ENCODE data around the gene FAM174B. TPM values are rescaled to one million over a fixed set of nuclear protein-coding genes. Genes with fewer than 3 reads are reported as not detected.

FAM174B gene
- total RNA-seq, 1 experiment from 2014 or later, result 0.30 TPM

DNA sequence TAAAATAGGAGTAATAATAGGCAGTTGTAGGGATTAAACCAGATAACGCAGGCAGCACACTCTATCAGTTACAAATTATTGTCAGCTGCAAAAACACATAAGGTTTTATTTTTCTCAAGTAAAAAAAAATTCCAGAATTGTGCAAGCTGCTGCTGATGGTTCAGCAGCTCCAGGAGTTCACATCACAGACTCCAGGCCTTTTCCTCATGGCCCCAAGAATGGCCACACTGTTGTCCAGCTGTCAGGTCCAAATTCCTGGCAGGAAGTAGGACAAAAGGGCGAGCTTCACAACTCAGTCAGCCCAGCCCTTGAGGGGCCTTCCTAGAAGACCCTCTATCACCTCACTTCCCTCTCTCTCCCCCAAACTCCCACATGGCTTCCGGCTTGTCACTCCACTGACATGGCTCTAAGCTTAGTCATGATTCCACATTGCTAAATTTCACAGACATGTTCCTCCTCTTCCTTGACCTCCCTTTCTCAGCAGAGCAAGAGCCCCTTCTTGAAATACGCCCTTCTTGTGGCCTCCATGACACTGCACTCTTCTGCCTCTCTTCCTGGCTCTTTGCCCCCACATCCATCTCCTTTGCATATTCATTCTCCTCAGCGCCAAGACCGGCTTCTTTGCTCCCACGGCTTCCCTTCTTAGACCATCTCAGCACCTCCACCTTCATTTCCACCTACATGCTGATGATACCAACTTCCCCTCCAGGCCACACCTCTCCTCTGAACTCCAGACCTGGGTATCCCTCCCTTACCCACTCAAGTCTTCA lies 27.4 kb upstream of the FAM174B start:
- ChIA-PET CTCF (interaction anchor here (0.9 to 1.0 kb wide), 2 partner anchors 161 kb away, joined by 4 read pairs; no protein-coding TSS in a partner anchor), POLR2A (no interaction called here), RAD21 (ENCODE audit: low non-redundant PET in 1 of 2, low total read pairs in 2 of 2, uncharacterized antibody in 2 of 2, unreplicated experiment in 2 of 2) (no interaction called here)
- no peaks in the 10 kb centered on the region for H3K36me3 ChIP-seq (ENCODE audit: control insufficient read depth in 1 of 2, insufficient read depth in 2 of 2, low read length in 2 of 2)
- no peaks in the 10 kb centered on the region for H4K20me1 ChIP-seq (ENCODE audit: insufficient read depth)
- no TSS peak for BruUV-seq (replicated peaks)
- 0 out of 2 replicates have a peak, but pooled peaks cover 3% of the 10 kb centered on the region for H3K27me3 ChIP-seq (ENCODE audit: insufficient read depth, low read length)
- H2AFZ ChIP-seq (ENCODE audit: low read depth, low read length, poor library complexity, severe bottlenecking), result no peak overlapping the region
- H3K9me2 ChIP-seq (ENCODE audit: insufficient read depth), result no peaks in the 10 kb centered on the region
- H3K4me3 ChIP-seq (replicated peaks in 1 of 2; ENCODE audit: low read depth in 1 of 2, low read length in 2 of 2), result no peak overlapping the region
- no peak overlapping the region for H3K4me2 ChIP-seq (ENCODE audit: low read length)
- ATAC-seq (no peak), DNase-seq (ENCODE audit: low read depth, low spot score) (no peak)
- no peaks in the 10 kb centered on the region for H3K79me2 ChIP-seq (ENCODE audit: insufficient read depth, low read length)
- no peaks in the 10 kb centered on the region for H3K4me1 ChIP-seq (ENCODE audit: control insufficient read depth in 1 of 2, insufficient read depth in 2 of 2, low read length in 2 of 2)
- H3K9ac ChIP-seq (ENCODE audit: low read length), result no peak overlapping the region
- H3K27ac ChIP-seq (ENCODE audit: low read depth, low read length), result no peak overlapping the region
- intact Hi-C loops (cut with micrococcal nuclease), result loop anchor here (10.0 kb wide), 1 partner anchor 158 kb away; no protein-coding TSS in a partner anchor
- no peaks in the 10 kb centered on the region for H3K9me3 ChIP-seq (ENCODE audit: control insufficient read depth in 1 of 2, insufficient read depth in 1 of 2, low read depth in 1 of 2, low read length in 2 of 2)
- TF ChIP-seq, protein P1, sequence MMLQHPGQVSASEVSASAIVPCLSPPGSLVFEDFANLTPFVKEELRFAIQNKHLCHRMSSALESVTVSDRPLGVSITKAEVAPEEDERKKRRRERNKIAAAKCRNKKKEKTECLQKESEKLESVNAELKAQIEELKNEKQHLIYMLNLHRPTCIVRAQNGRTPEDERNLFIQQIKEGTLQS (IDR thresholded peaks at IDR 0.05), result no peak
- TF ChIP-seq SP1 (IDR thresholded peaks at IDR 0.05; ENCODE audit: low read depth) (no peak), CBX3 (IDR thresholded peaks at IDR 0.05; ENCODE audit: low read depth) (no peak), RAD21 (IDR thresholded peaks at IDR 0.05; ENCODE audit: low read depth) (no peak)
- TF ChIP-seq, protein P2, sequence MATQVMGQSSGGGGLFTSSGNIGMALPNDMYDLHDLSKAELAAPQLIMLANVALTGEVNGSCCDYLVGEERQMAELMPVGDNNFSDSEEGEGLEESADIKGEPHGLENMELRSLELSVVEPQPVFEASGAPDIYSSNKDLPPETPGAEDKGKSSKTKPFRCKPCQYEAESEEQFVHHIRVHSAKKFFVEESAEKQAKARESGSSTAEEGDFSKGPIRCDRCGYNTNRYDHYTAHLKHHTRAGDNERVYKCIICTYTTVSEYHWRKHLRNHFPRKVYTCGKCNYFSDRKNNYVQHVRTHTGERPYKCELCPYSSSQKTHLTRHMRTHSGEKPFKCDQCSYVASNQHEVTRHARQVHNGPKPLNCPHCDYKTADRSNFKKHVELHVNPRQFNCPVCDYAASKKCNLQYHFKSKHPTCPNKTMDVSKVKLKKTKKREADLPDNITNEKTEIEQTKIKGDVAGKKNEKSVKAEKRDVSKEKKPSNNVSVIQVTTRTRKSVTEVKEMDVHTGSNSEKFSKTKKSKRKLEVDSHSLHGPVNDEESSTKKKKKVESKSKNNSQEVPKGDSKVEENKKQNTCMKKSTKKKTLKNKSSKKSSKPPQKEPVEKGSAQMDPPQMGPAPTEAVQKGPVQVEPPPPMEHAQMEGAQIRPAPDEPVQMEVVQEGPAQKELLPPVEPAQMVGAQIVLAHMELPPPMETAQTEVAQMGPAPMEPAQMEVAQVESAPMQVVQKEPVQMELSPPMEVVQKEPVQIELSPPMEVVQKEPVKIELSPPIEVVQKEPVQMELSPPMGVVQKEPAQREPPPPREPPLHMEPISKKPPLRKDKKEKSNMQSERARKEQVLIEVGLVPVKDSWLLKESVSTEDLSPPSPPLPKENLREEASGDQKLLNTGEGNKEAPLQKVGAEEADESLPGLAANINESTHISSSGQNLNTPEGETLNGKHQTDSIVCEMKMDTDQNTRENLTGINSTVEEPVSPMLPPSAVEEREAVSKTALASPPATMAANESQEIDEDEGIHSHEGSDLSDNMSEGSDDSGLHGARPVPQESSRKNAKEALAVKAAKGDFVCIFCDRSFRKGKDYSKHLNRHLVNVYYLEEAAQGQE (IDR thresholded peaks at IDR 0.05; ENCODE audit: low read depth), result no peak
- TF ChIP-seq, protein P3, sequence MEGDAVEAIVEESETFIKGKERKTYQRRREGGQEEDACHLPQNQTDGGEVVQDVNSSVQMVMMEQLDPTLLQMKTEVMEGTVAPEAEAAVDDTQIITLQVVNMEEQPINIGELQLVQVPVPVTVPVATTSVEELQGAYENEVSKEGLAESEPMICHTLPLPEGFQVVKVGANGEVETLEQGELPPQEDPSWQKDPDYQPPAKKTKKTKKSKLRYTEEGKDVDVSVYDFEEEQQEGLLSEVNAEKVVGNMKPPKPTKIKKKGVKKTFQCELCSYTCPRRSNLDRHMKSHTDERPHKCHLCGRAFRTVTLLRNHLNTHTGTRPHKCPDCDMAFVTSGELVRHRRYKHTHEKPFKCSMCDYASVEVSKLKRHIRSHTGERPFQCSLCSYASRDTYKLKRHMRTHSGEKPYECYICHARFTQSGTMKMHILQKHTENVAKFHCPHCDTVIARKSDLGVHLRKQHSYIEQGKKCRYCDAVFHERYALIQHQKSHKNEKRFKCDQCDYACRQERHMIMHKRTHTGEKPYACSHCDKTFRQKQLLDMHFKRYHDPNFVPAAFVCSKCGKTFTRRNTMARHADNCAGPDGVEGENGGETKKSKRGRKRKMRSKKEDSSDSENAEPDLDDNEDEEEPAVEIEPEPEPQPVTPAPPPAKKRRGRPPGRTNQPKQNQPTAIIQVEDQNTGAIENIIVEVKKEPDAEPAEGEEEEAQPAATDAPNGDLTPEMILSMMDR (IDR thresholded peaks at IDR 0.05 in 2 of 3, conservative IDR thresholded peaks at IDR 0.05 in 1 of 3; ENCODE audit: borderline replicate concordance in 1 of 3, insufficient read depth in 1 of 3, low read depth in 2 of 3, low read length in 2 of 3), result no peak

All from HCT116 (cell line).